ENCODE measurements around the gene GHRHR.

DNA sequence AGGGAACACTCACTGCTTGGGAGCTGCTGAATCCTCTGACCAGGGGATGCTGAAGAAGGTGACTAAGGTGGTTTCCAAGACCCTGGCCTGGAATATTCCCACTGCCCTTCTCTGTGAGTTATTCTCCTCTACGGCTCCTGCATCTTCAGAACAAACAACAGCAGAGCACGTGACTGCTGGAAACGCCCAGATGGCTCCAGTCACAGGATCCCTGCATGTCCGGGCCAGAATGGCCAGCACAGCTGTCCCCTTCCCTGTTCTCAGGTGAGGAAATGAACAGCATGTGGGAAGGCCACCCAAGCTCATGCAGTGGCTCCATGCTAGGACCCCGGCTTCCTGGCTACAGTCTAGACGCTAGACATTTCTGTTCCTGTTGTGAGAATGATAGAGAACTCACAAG lies 43.1 kb downstream of the GHRHR start:
- no peak for TF ChIP-seq EZH2phosphoT487 (IDR thresholded peaks at IDR 0.05; ENCODE audit: insufficient read depth, low read depth)
- no peak for TF ChIP-seq EZH2 (IDR thresholded peaks at IDR 0.05; ENCODE audit: insufficient read depth, poor library complexity, severe bottlenecking)

All from GM23248 (cell line).